Heart left ventricle (tissue), 16 donors: ENCODE results near the gene GRM8. TPM values are rescaled to one million over a fixed set of nuclear protein-coding genes. Genes with fewer than 3 reads are reported as not detected.

Experiments used
- ATAC-seq, 4 donors: fragments of 200-7000 bp; cut with Tn5 transposase; one replicate each; pipeline ENCODE4 v1.9.1; 2020 to 2022; ENCODE audit warnings: moderate library complexity in 4 of 4, mild to moderate bottlenecking in 3 of 4, moderate number of reproducible peaks in 1 of 4
- DNase-seq, 5 donors: peaks; one replicate each; pipeline ENCODE4 v3.0.0-alpha.2; 2020
- H3K27ac ChIP-seq, 12 donors: fragments of 200-600 bp; sonication (generic) in 4 of 12; one replicate each; pipeline versions ENCODE4 v1.5.0 to v1.8.0; 2016 to 2022; ENCODE audit warnings: mild to moderate bottlenecking in 2 of 12
- H3K27me3 ChIP-seq, 9 donors: fragments of 200-600 bp; sonication (generic) in 2 of 9; one replicate each; pipeline versions ENCODE4 v1.5.1 to v1.8.0; 2016 to 2022; ENCODE audit warnings: mild to moderate bottlenecking in 3 of 9
- H3K36me3 ChIP-seq, 9 donors: fragments of 200-600 bp; sonication (generic) in 2 of 9; one replicate each; pipeline versions ENCODE4 v1.5.0 to v1.8.0; 2018 to 2022; ENCODE audit warnings: mild to moderate bottlenecking in 2 of 9
- H3K4me1 ChIP-seq, 12 donors: fragments of 200-600 bp; sonication (generic) in 4 of 12; one replicate each; pipeline versions ENCODE4 v1.5.0 to v1.8.0; 2016 to 2022; ENCODE audit warnings: mild to moderate bottlenecking in 3 of 12
- H3K4me3 ChIP-seq, 12 donors: fragments of 200-600 bp; sonication (generic) in 4 of 12; one replicate each; pipeline versions ENCODE4 v1.5.0 to v1.8.0; 2017 to 2022; ENCODE audit warnings: mild to moderate bottlenecking in 9 of 12, moderate library complexity in 4 of 12
- H3K9me3 ChIP-seq, 12 donors: fragments of 200-600 bp; sonication (generic) in 4 of 12; one replicate each; pipeline versions ENCODE4 v1.5.0 to v1.8.0; 2016 to 2022; ENCODE audit warnings: mild to moderate bottlenecking in 1 of 12
- POLR2A ChIP-seq, 2 donors: fragments of 450-650 bp; IDR thresholded peaks; one replicate each; pipeline ENCODE4 v1.6.1; 2017; ENCODE audit warnings: antibody characterized with exemption in 2 of 2, mild to moderate bottlenecking in 2 of 2, moderate library complexity in 2 of 2
- WGBS, 4 donors: extraction: QIAGEN DNeasy Blood & Tissue Kit in 2 of 4; methylation state at CpG; one replicate each; pipeline versions ENCODE4 v1.1.5 to v1.1.7; 2013 to 2018; 5-methylcytosine and 5-hydroxymethylcytosine counted together
- intact Hi-C, 10 donors: fragments of 100-400 bp; cut with DNase I; formaldehyde crosslinking; loops; one replicate each; pipeline versions ENCODE4 v1.11.1 to v1.14.2; 2022
- polyA plus RNA-seq, 2 donors: library from polyadenylated mRNA; stranded (reverse); fragments of 200-250 nt; gene quantifications; one replicate each; pipeline ENCODE4 v1.2.3, GENCODE V29; 2013
- total RNA-seq, 9 donors: library from RNA; depleted of rRNA in 2 of 9; stranded (reverse); fragments of >200 nt in 2 of 9; fragmentation: NEBNext Ultra II Directional in 3 of 9; extraction: Animal tissue kit (Norgen Biotek cat#: 25700) in 3 of 9; gene quantifications; one replicate each; pipeline versions ENCODE4 v1.1.0 to v1.2.4, GENCODE V29; 2016 to 2023
- TF ChIP-seq, protein P1 (sequence below), 12 donors: fragments of 200-600 bp; sonication (generic) in 4 of 12; IDR thresholded peaks; one replicate each; pipeline versions ENCODE4 v1.5.0 to v1.8.0; 2018 to 2022; ENCODE audit warnings: antibody characterized with exemption in 12 of 12, mild to moderate bottlenecking in 5 of 12
- donor health status: ischemic (EF 13 %, LVEDD 7.1; RV severe dilation, severe dysfunction).
- donor health status: healthy with polysubstance abuse.
- donor health status: DM: no; HTN: yes; CAD: no.
- donor health status: DM: no; HTN: no; CAD: no.
- donor health status: ischemic (EF 25% LVEDD 6.9; RV normal size, moderate dysfunction).
- donor health status: ischemic (EF 25% LVEDD 5.7; RV mildly dilated, moderate dysfunction).
- donor health status: healthy.
- donor health status: DM: yes; HTN: yes; CAD: no.
- donor health status: ischemic (EF 35%, LVEDD 5.7; RV mildly dilated, moderate dysfunction).
- donor health status: nonischemic (EF 11% LVEDD 7.7; RV severe dilation, severe dysfunction).
- donor health status: DM: yes; HTN: yes; CAD: no.
- donor health status: PGD.
- donor health status: ischemic (EF 29% LVEDD 5.4; RV normal size, mild dysfunction).
- donor health status: nonischemic (EF 23%, LVEDD 6.1; RV moderate dilation, normal function).

The GRM8 gene
- total and polyA plus RNA-seq, 11 donors = 0.21 to 0.75 (median 0.32) TPM; not detected in 5

DNA sequence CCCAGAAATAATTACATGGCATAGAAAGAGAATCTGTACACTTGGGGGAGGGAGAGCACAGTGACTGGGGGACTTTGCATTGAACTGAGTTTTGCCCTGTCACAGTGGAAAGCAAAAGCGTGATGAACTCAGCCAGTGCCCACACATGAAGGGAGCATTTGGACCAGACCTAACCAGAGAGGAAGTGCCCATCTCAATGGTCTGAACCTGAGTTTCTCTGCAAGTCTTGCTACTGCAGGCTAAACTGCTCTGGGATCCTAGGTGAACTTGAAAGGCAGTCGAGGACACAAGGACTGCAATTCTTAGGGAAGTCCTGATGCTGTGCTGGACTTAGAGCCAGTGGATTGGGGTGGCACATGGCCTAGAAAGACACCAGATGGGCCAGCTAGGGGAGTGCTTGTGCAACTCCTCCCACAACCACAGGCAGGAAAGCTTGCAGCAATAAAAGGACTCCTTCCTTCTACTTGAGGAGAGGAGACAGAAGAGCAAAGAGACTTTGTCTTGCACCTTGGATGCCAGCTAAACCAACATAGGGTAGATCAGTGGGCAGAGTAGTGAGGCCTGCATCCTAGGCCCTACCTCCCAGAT is 259.0 kb downstream of the GRM8 start:
- TF ChIP-seq, protein P1, sequence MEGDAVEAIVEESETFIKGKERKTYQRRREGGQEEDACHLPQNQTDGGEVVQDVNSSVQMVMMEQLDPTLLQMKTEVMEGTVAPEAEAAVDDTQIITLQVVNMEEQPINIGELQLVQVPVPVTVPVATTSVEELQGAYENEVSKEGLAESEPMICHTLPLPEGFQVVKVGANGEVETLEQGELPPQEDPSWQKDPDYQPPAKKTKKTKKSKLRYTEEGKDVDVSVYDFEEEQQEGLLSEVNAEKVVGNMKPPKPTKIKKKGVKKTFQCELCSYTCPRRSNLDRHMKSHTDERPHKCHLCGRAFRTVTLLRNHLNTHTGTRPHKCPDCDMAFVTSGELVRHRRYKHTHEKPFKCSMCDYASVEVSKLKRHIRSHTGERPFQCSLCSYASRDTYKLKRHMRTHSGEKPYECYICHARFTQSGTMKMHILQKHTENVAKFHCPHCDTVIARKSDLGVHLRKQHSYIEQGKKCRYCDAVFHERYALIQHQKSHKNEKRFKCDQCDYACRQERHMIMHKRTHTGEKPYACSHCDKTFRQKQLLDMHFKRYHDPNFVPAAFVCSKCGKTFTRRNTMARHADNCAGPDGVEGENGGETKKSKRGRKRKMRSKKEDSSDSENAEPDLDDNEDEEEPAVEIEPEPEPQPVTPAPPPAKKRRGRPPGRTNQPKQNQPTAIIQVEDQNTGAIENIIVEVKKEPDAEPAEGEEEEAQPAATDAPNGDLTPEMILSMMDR (IDR thresholded peaks at IDR 0.05) = no peak
- TF ChIP-seq POLR2A (IDR thresholded peaks at IDR 0.05) = no peak
- Histone ChIP-seq H3K4me1 (no peaks in the 10 kb centered on the region), H3K27ac (no peak overlapping the region), H3K4me3 (no peak overlapping the region), H3K9me3 (peaks cover 0 to 9% (median 0%) of the 10 kb centered on the region in 12 donors), H3K36me3 (no peaks in the 10 kb centered on the region), H3K27me3 (no peaks in the 10 kb centered on the region)
- DNase-seq = no peak
- ATAC-seq = no peak
- intact Hi-C loops = no loop called here
- 64 to 92% (median 80%) methylated on average over 2 of the region's 2 CpGs for WGBS, 4 donors

DNA sequence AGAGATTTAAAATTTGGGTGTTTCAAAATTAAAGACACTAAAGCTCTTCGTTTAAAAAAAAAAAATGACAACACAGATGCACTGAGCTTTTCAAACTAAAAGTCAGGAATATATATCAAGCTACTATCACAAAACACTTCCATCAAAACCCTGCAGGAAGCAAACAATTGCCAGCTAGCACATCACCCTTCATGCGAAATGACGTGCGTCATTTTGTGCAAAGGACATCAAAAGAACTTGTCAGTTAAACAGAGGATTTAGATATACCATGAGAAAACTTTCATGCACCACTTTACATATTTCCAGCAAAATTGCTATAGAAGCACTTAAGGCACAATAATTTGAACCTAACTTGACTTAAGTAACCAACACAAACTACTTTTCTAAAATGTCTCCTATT is 264.7 kb downstream of the GRM8 start:
- Histone ChIP-seq H3K27ac (no peak overlapping the region), H3K27me3 (no peaks in the 10 kb centered on the region), H3K9me3 (peaks cover 0 to 9% (median 0%) of the 10 kb centered on the region in 12 donors), H3K36me3 (no peaks in the 10 kb centered on the region), H3K4me1 (no peaks in the 10 kb centered on the region), H3K4me3 (no peak overlapping the region)
- 80 to 82% (median 81%) methylated on average over 4 of the region's 4 CpGs for WGBS, 4 donors
- TF ChIP-seq, protein P1 (IDR thresholded peaks at IDR 0.05) = no peak
- no peak for TF ChIP-seq POLR2A (IDR thresholded peaks at IDR 0.05)
- intact Hi-C loops = no loop called here
- DNase-seq (no peak), ATAC-seq (no peak)

DNA sequence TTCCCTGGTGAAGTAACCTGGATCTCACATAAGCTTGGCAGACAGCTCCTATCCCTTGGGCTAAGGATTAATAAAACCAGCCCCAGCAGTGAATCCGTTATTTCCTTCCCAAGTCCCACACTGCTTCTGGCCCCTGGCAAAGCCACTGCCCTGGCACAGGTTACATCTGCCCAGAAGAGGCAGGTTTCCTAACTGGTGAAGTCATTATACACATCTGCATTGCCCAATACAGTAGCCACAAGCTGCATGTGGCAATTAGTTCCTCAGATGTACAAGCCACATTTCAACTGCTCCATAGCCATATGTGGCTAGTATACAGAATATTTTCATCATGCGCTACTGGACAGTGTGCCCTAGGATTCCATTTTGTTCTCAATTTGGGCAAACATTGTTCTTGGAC is 273.0 kb downstream of the GRM8 start:
- no peaks in the 10 kb centered on the region for H3K36me3 ChIP-seq
- H3K9me3 ChIP-seq = no peaks in the 10 kb centered on the region
- no peak overlapping the region for H3K27ac ChIP-seq
- no peak for TF ChIP-seq POLR2A (IDR thresholded peaks at IDR 0.05)
- TF ChIP-seq, protein P1 (IDR thresholded peaks at IDR 0.05) = no peak
- ATAC-seq (no peak), DNase-seq (no peak)
- WGBS, 4 donors = 50 to 75% (median 64%) methylated on average over 2 of the region's 2 CpGs
- H3K4me3 ChIP-seq = no peak overlapping the region
- H3K4me1 ChIP-seq = no peaks in the 10 kb centered on the region
- intact Hi-C loops = loop anchor here in 1 of 10 donors (10.0 kb wide), 1 partner anchor 55 kb away; no protein-coding TSS in a partner anchor
- no peaks in the 10 kb centered on the region for H3K27me3 ChIP-seq

DNA sequence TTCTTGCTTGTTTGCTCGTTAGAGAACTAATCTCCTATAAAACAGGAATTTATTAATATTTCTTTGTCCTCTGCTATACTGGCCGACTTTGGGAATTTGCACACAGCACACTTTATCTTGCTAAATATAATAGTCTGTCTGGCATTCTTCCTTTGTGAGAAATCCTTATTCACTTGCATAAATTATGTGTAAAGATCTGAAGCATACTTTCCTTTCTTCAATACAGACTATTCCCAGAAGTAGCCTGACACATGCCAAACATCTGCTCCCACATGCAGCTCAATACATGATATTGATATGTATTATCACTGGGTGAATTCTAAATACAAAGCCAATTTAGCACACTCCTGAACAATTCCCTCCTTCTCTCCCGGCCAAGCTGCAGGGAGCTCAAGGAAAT is 273.9 kb downstream of the GRM8 start:
- intact Hi-C loops = loop anchor here in 1 of 10 donors (10.0 kb wide), 1 partner anchor 56 kb away; no protein-coding TSS in a partner anchor
- ATAC-seq = no peak
- Histone ChIP-seq H3K27ac (no peak overlapping the region), H3K4me1 (no peaks in the 10 kb centered on the region), H3K4me3 (no peak overlapping the region), H3K9me3 (no peaks in the 10 kb centered on the region), H3K27me3 (no peaks in the 10 kb centered on the region), H3K36me3 (no peaks in the 10 kb centered on the region)
- TF ChIP-seq, protein P1 (IDR thresholded peaks at IDR 0.05) = no peak
- no peak for TF ChIP-seq POLR2A (IDR thresholded peaks at IDR 0.05)
- WGBS, 4 donors = 61 to 66% (median 63%) methylated on average over 3 of the region's 3 CpGs
- no peak for DNase-seq
